Myocyte (in vitro differentiated cells): ENCODE data around the gene CDK18. TPM values are rescaled to one million over a fixed set of nuclear protein-coding genes. Genes with fewer than 3 reads are reported as not detected.
A peak's percentile ranks its signal among the peaks of the same experiment; 100 is the strongest.

ENCODE experiments used
- DNase-seq: peaks from one replicate; pipeline ENCODE4 v3.0.0-alpha.2; 2012; ENCODE audit warnings: low read depth
- total RNA-seq: library from RNA; depleted of rRNA; stranded (reverse); fragments of >200 nt; gene quantifications from 2 replicates; pipeline ENCODE4 v1.2.3, GENCODE V29; 2014

CDK18 gene
- total RNA-seq, 1 donor from 2014 or later = 33.3 TPM

DNA sequence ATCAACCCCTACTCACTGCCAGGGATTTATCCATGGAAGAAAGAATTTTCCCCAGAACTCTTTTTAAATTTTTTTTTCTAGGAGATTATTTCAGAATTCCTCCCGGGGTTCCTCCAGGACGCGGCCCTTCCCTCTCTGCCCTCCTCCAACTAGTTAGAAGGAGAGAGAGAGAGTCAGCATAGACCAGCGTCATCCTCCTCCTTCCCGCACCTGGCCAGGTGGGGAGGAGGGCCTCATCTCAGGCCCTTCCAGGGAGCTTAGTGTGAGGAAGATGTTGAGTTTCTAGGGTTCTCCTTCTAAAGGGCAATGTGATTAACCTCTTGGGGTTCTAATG, 63.6 kb downstream of the CDK18 start:
- DNase-seq = no peak

DNA sequence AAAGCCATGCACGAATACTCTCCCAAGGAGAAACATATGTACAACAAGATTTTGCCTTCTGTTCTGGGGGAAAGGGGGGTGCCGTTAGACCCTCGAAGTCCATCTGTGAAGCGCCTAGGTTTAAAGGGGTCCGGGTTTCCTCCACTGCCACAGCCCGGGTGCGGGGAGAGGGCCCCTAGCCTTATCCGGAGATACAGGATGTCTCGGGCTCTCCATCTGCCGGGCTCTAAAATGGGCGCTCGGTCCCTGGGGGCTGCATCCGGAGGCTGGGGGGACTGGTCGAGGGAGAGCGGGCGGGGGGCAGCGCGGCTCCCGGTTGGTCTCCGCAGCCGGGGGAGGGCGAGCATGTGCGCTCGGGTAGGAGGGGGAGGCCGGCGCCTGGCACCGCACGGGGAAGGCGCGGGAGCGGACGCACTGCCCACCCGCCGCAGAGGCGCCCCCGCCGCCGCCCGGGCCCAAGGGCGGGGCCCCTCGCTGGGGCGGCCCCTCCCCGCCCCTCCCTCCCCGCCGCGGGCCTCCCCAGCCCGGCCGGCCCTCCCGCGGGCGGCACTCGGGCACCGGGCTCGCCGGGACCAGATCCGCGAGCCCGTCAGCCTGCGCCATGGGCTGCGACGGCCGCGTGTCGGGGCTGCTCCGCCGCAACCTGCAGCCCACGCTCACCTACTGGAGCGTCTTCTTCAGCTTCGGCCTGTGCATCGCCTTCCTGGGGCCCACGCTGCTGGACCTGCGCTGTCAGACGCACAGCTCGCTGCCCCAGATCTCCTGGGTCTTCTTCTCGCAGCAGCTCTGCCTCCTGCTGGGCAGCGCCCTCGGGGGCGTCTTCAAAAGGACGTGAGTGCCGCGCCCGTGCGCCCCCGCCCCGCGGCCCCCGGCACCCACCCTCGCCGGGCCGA, 64.2 kb downstream of the CDK18 start:
- no peak for DNase-seq

DNA sequence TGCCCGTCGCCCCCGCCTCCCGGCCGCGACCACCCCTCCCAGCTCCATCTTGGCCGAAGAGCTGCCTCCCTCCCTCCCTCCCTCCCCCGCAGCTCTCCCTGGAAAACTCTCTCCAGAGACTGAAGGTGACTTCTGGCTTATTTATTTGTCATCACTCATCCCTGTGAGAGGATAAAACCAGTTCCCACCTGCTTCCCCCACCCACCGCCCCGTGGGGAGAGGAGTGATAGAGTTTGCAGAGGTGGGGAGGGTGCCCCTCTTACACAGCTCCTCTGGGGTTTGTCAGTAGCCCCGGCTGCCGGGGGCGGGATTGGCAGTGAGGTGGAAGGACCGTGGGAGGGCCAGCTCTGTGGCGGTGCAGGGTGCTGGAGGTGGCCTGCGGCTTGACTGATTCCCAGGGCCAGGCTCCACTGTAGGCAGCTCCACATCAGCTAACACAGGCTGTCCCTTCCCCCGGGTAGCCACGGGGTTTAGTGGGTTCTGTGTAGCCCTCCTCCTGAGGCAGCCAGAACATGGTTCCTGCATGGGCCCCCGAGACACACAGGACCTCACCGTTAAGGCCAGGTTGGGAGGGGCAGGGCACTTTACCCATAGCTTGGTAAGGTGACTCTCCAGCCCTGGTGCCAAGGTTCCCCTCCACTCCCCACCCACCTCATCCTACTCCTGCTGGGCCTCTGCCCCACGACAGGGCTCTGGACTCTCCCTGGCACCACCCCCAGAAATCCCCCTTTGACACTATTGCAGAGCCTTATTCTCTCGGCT, 65.1 kb downstream of the CDK18 start:
- DNase-seq = no peak

DNA sequence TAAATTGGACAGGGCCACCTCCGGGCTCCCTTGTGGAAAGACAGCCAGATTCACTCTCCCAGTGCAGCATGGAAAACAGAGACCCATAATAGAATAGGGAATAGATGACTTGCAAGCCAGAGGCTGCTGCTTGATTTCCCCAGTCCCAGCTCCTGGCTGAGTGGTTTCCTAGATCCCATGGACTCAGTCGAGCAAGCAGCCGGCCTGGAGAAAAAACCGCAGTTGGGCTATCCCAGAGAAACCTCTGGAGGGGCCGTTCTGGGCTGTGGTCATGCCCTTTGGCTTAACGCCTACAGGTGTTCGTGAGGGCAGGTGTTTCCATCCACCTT, 65.7 kb downstream of the CDK18 start:
- DNase-seq = no peak

DNA sequence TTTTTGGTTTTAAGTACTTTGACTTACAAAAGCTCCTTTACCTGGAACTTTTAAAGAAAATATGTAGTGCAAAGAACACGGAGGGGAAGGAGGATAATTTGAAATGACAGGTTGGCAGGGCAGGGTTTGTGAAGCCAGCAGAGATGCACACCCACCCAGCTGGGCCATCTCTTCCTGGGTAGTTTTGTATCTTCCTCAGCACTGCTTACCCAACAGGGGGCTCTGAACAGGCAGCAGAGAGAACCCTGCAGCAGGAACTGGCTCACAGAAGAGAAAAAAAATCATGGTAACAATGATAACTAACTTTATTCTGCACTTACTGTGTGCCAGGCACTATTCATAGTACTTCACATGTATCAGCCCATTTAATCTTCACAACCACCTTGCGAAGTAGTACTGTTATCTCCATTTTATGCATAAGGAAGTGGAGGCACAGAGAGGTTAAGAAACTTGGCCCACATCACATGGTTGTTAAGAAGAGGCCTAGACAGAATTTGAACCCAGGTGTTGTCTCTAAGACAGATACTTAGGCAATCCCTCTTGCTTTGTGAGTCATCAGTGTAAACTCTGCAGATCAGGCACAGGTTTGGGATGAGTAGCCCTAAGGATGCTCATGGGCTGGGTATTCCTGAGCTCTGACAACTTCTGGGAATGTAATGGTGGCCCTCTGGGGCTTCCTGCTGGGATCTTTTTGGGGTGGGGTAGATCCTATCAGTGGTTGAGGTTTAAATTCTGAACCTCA, 66.5 kb downstream of the CDK18 start:
- no peak for DNase-seq

DNA sequence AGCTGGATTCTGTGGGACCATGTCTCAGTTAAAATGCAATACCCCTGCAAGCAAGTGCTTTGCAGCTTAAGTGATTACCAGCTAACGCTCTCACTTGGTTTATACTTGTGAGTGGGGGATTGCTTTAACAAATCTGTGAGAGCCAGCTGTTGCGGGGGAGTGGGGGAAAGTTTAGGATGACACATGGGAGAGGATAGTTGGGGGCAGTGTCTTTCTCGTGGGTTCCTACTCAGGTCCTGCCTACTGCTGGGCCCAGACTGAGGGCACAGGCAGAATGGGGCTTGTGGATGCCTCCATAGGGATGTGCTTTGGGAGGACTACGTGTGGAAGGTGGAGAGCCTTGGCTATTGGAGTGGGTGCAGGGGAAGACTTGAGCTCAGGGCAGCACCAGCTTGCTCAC, 67.3 kb downstream of the CDK18 start:
- DNase-seq = no peak

DNA sequence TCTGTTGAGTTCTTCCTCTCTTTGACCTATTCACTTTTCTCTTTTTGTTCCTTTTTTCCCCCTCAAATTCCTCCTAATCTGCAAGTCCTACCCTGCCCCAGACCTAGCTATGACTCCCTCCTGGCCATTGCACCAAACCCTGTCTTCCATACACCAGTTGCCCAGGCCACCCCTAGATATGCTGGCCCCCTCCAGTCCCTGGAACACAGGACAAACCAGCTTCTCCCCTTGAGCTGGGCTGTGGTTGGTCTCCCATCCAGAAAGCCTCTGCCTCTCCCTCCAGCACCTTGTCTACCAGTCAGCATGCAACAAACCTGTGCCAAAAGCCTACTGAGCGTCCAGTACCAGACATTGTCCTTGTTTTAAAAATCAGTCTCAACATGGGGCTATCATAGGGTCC, 68.0 kb downstream of the CDK18 start:
- no peak for DNase-seq

DNA sequence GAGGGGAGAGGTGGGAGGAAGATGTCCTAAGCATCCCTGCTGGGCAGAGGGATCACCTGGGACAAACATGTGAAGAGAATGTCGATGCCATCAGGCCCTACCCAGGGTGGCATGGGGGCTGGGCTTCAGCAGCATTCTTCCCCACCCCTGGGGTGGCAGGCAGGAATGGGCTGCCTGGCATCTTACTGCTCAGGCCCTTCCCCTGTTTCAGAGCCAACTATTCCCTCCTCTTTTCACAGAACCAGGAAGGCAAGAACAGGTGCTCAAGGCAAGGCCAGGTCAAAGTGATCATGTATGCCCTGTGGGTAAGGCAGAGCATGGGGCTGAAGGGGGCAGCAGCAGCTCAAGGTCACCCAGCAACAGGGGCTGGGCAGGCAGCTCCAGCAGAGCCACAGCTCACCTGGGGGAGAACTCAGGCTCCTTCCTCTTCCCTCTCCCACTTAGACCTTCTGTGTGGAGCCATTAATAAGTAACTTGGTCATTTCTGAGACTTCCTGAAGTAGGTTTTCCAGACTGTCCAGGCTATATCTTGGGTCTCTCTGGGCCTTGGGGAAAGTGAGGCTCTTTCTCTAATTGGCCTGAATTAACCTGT, 70.9 kb downstream of the CDK18 start:
- DNase-seq = no peak

DNA sequence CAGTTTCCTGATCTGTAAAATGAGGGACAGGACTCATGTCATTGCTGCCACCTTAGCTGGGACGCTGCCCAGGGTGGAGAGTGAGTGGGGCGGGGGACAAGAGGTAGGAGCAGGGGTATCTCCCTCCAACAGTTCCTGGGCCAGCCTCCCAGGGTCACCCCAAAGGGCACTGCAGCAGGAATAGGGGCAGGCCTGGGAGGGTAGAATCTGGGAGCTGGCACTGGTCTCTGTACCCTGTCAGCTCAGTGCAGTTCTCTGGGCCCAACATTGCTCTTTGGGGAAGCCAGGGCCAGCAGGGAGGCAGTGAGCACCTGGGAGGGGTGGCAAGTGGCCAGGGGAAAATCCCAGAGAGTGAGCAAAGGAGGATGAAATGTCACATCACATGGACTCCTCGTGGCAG, 71.5 kb downstream of the CDK18 start:
- no peak for DNase-seq

DNA sequence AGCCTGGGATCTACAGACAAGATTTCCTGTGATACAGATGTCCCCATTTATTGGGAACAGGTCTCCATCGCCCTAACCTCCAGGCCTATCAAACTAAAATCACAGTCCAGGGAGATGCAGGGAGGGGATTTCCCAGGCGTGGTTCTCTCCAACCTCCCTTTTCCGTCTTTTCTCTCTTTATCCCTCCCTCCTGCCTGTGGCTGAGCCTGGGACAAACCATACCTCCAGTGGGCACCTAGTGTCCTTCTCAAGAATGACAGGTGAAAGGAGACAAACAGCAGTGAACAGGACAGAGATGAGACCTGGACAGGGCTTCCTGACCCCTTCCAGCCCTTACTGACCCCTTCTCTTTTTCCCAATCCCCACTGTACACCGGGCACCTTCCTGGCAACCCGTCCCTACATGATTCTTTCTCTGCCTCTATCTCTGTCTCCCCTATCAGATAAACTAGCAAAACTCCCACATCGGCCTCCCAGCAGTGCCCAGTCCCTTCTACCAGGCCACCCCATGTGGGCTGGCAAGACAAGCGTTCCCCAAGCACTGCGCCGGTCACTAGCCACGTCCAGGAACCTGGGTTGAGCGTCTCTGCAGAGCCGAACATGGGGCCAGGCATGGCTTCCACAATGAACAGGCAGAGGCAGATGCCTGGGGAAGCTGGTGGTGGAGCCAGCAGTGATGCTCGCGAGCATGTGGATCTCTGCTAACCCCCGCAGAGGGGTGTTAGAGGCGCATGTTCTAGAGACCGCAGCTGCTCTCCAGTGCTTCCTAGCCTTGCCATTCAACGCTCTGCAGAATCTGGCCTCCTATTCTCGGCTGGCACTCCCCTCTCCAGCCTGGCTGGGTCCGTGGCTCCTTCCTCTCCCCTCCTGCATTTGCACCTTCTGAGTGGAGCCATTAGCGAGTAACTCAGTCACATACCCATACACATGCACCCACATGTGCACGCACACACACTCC, 72.6 kb downstream of the CDK18 start:
- DNase-seq = peak; percentile 15

DNA sequence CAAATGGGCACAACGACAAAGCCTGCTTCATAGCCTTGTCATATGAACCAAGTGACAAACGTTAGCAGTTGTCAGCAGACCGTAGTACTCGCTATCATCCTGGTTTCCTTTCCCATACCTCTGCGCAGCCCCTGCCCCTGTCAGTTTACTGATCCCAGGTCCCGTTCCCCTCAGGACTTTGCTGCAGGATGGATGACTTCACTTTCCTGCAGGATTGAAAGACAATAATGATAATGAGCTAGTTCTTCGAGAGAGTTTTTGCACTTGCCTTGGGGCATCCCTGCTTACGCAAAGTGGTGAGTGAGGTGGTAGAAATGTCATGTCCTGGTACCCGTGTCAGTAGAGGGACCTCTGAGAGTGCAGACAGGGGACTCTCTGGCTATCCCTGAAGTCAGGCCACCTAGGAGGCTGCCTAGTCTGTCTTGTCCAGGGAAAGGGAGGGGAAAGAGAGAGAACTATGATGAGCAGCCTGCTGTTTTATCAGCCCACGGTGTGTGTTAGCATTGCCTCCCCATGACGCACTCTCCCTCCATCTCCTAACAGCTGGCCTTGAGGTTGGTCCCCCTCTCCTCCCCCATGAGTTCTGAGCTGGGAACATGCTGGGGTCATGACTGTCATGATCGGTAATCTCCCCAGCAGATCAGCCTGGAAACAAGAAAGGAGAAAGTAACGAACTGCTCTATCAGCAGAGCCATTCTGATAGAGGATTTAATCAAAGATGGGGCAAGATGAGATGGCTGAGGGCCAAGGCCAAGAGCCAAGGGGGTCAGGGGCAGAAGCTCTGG, 73.6 kb downstream of the CDK18 start:
- DNase-seq = peak; percentile 6

DNA sequence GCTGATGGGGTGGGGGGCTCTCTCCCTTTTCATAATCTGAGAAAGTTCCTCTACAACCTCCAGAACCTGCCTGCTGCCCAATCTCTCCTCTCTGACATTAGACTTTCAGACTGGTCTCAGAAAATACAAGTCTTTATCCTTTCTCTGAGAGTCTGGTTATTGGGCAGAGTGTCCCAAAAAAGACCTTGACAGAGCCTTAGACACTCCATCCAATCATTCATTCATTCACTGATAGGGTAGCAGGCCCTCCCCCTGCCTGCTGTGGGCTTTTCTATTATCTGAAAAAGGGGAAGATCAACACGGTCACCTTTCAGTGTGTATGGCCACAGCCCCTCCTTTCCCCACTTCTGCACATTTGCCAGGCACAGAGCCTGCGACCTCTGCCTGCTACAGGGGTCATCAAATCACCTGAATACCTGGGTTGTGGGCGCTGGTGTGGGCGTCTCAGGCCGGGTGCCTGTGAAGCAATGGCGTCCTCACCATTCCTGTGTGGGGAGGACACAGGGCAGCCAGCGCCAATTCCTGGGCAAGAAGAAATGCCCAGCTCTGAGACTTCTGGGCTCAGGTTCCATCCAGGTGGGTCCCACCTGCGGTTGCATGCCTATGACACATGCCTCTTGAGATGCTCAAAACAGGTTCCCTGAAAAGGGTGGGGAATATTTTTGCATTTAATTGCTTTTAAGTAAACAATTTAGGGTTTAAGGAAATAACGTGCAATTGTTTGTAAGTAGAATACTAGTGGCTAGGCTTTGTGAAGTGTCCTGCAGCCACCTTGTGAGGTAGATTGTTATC, 74.5 kb downstream of the CDK18 start:
- no peak for DNase-seq

DNA sequence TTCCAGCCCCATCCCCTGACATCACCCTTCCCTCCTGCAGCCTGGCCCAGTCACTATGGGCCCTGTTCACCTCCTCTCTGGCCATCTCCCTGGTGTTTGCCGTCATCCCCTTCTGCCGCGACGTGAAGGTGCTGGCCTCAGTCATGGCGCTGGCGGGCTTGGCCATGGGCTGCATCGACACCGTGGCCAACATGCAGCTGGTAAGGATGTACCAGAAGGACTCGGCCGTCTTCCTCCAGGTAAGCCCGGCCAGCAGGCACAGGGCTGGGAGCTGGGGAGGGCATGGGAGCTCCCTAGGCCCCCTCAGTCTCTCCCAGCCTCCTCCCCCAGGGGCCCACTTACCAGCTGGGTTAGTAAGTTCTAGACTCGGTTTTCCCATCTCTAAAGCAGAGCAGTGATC, 75.2 kb downstream of the CDK18 start:
- DNase-seq = no peak

DNA sequence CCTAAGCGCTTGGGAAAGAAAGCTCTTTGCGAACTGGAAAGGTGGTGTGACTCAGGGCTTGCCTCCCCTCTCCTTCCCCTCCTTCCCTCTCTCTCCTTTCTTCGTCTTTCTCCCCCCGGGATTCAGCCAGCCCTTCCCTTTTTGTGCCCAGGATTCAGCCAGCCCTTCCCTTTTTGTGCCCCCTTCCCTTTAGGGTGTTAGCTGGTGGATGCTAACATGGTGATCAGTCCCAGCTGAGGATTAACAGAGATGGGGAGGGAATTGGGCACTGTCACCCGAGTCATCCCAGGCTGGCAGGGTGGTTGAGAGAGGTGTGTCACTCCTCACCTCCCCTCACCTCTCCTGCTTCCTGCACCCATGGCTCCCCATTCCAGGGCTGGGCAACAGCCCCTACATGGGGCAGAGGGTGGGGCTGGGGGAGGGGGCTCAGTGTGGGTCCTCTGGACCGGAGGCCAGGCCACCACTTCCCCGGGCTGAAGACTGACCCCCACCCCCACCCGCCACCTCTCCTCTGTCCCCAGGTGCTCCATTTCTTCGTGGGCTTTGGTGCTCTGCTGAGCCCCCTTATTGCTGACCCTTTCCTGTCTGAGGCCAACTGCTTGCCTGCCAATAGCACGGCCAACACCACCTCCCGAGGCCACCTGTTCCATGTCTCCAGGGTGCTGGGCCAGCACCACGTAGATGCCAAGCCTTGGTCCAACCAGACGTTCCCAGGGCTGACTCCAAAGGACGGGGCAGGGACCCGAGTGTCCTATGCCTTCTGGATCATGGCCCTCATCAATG, 75.9 kb downstream of the CDK18 start:
- DNase-seq = no peak

DNA sequence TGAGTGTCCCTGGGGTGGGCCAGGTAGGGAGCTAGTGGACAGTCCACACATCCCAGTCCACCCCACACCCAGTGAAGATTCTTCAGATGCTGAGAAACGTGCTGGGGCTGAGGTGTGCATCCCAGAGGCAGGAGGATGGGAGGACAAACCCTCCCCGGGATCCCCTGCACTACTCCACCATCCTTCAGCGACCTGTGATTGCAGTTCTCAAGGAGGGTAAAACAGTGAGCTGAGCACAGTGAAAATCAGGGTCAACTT, 76.4 kb downstream of the CDK18 start:
- DNase-seq = no peak

DNA sequence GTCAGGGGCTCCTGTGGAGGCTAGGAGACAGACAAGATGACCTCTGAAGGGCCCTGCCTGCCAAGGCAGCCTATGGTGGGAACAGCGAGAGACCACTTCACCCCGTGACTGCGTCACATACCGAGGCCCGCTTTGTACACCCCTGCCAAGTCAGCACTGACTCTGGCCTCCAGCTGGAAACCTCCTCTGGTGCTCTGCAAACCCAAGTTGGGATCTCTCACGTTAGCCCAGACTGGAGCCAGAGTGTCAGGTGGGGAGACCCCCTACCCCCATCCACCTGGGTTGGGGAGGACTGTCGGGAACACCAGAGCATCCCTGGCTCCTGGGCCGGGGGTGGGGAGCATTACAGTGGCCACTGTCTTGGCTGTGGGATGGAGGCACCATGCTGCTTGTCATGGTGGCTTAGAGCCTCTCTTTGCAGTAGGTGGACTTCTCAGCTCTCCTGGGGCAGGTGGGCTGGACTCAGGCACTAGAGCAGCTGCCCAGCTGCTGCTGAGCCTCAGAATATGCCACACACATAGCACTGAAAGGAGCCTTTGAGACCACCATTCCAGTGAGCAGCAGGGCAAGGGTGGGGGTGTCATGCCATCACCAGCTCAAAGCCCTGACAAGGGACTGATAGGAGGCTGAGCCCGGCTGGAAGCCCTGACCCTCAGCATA, 77.0 kb downstream of the CDK18 start:
- DNase-seq = no peak

DNA sequence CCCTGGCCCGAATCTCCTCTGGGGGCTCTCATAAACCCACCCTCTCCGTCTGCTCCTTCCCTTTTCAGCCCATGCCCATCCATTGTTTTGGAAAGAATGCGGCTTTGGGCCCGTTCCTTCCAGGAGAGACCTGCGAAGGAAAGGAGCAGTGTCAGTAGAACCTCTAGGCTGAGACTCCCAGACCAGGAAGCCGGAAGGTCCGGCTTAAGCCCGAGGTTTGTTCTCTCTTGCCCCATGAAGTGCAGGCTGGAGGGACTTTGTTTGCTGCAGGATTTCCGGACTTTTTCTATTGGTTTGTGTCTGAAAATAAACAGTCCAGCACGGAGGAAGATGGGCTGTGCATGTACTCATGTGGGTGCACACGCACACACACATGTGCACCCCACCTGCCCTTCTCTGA, 77.6 kb downstream of the CDK18 start:
- DNase-seq = no peak
